Breast epithelium (tissue), 4 donors: ENCODE measurements around the gene ZBTB43. TPM values are rescaled to one million over a fixed set of nuclear protein-coding genes. Genes with fewer than 3 reads are reported as not detected.

Experiments used
- DNase-seq, 2 donors: peaks; one replicate each; pipeline ENCODE4 v3.0.0-alpha.2; 2019; ENCODE audit warnings: low spot score in 2 of 2
- H3K27ac ChIP-seq, 2 donors: fragments of 200-600 bp; sonication (generic) in 1 of 2; one replicate each; pipeline ENCODE4 v1.5.1; 2016 to 2019; ENCODE audit warnings: mild to moderate bottlenecking in 1 of 2
- H3K27me3 ChIP-seq, 2 donors: fragments of 200-600 bp; sonication (generic) in 1 of 2; one replicate each; pipeline versions ENCODE4 v1.5.1 to v1.6.0; 2017 to 2019; ENCODE audit warnings: control low read depth in 1 of 2, mild to moderate bottlenecking in 1 of 2
- H3K36me3 ChIP-seq: fragments of 200-600 bp; one replicate; pipeline ENCODE4 v1.5.1; 2019
- H3K4me1 ChIP-seq, 2 donors: fragments of 200-600 bp; sonication (generic); one replicate each; pipeline ENCODE4 v1.5.1; 2016 to 2019; ENCODE audit warnings: control low read depth in 1 of 2
- H3K4me3 ChIP-seq, 3 donors: fragments of 200-600 bp; sonication (generic); 1 replicate in 2 of 3; 2 replicates in 1 of 3; pipeline ENCODE4 v1.5.1; 2016 to 2019; ENCODE audit warnings: mild to moderate bottlenecking in 3 of 3, moderate library complexity in 2 of 3
- H3K9me3 ChIP-seq, 2 donors: fragments of 200-600 bp; sonication (generic) in 1 of 2; one replicate each; pipeline ENCODE4 v1.5.1; 2016 to 2019; ENCODE audit warnings: control low read depth in 1 of 2
- CTCF ChIP-seq, 3 donors: fragments of 450-650 bp; IDR thresholded peaks; one replicate each; pipeline ENCODE4 v1.5.1; 2016 to 2017; ENCODE audit warnings: antibody characterized with exemption in 3 of 3, mild to moderate bottlenecking in 3 of 3, moderate library complexity in 3 of 3
- POLR2A ChIP-seq: fragments of 450-650 bp; IDR thresholded peaks from one replicate; pipeline ENCODE4 v1.6.1; 2016; ENCODE audit warnings: antibody characterized with exemption, mild to moderate bottlenecking, moderate library complexity
- POLR2AphosphoS5 ChIP-seq, 3 donors: sonication (generic); formaldehyde crosslinking; IDR thresholded peaks; one replicate each; pipeline ENCODE4 v1.6.1; 2017; ENCODE audit warnings: antibody characterized with exemption in 3 of 3
- intact Hi-C: fragments of 100-400 bp; cut with DNase I; formaldehyde crosslinking; loops from one replicate; pipeline ENCODE4 v1.15.1; 2023; ENCODE audit warnings: low total_unique reads
- total RNA-seq, 3 donors: library from RNA; depleted of rRNA; stranded (reverse); fragments of >200 nt; gene quantifications; one replicate each; pipeline ENCODE4 v1.1.0, GENCODE V29; 2016

Gene ZBTB43
- total RNA-seq, 3 donors from 2014 or later: 10.9 to 20.6 (median 13.1) TPM

DNA sequence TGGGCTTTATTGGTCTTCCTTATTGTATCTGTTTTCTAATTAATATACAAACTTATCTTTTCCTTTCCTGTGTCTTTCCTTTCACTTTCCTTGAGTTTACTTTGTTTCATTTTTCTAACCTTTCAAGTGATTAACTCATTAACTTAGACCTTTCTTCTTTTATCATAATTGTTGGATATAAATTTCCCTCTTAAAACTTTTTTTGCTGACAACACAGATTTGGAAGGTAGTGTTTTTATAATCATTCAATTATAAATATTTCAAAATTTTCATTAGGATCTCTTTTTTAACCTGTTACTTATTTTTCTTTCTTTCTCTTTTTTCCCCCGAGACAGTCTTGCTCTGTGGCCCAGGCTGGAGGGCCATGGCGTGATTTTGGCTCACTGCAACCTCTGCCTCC is 6.9 kb upstream of the ZBTB43 start:
- no peak for TF ChIP-seq CTCF (IDR thresholded peaks at IDR 0.05)
- no peak for TF ChIP-seq POLR2AphosphoS5 (IDR thresholded peaks at IDR 0.05)
- TF ChIP-seq POLR2A: no peak
- Histone ChIP-seq H3K27ac (no peak overlapping the region), H3K4me1 (no peaks in the 10 kb centered on the region), H3K9me3 (peaks cover 0 to 5% of the 10 kb centered on the region in 2 donors), H3K4me3 (no peak overlapping the region), H3K27me3 (no peaks in the 10 kb centered on the region), H3K36me3 (no peaks in the 10 kb centered on the region)
- intact Hi-C loops: no loop called here
- no peak for DNase-seq

DNA sequence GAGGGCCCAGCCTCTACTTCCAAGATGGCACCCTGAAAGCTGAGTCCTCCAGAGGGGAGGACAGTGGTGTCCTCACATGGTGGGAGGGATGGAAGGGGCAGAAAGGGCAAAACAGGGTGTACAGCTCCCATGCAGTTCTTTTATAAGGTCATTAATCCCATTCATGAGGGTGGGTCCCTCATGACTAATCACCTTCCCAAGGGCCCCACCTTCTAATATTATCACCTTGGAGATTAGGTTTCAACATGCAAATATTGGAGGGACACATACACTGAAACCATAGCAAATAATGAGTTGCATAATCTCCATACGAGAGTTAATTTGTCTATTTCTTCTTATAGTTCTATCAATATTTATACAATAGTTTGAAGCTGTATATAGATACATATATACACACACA is 5.8 kb upstream of the ZBTB43 start:
- Histone ChIP-seq H3K9me3 (peaks cover 0 to 5% of the 10 kb centered on the region in 2 donors), H3K4me1 (no peaks in the 10 kb centered on the region), H3K27ac (no peak overlapping the region), H3K4me3 (no peak overlapping the region), H3K36me3 (no peaks in the 10 kb centered on the region), H3K27me3 (no peaks in the 10 kb centered on the region)
- intact Hi-C loops: no loop called here
- no peak for DNase-seq
- no peak for TF ChIP-seq CTCF (IDR thresholded peaks at IDR 0.05)
- TF ChIP-seq POLR2AphosphoS5 (IDR thresholded peaks at IDR 0.05): no peak
- no peak for TF ChIP-seq POLR2A

DNA sequence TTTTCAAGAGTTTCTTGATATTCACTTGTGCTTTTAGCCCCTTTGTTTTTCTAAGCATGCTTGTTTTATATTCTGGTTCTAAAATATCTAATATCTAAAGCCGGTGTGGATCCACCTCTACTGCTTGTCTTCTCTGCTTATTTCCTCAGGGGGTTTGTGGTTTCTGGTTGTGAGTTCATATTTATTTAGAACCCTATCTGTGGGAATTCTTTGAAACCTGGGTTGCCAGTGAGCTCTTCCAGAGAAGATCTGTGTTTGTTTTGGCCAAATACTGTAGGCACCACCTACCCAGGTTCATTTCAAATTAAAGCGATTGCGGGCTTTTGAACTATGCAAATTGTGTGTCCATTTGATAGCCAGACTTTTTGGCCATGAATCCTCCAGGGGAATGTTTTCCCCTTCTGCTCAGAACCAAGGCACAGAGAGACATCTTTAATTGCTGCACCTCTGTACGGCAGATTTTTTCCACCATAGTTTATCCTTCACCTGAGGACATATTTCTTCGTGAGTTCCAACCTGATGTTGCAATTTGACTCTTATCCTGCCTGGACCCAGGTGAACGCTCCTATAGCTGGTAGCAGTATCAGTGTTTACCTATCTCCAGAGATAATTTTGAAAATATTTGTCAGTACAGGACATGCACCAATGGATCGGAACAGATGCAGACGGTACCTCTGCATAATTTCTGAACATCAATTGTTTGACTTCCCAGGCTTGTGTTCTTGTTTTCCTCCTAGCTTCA is 2.4 kb upstream of the ZBTB43 start:
- Histone ChIP-seq H3K9me3 (no peaks in the 10 kb centered on the region), H3K4me3 (no peak overlapping the region), H3K4me1 (peaks cover 0 to 10% of the 10 kb centered on the region in 2 donors), H3K27me3 (no peaks in the 10 kb centered on the region), H3K27ac (peak overlapping the region in 1 of 2 donors; percentile 30), H3K36me3 (no peaks in the 10 kb centered on the region)
- intact Hi-C loops: no loop called here
- no peak for TF ChIP-seq POLR2A
- TF ChIP-seq POLR2AphosphoS5 (IDR thresholded peaks at IDR 0.05): no peak
- TF ChIP-seq CTCF (IDR thresholded peaks at IDR 0.05): no peak
- no peak for DNase-seq

DNA sequence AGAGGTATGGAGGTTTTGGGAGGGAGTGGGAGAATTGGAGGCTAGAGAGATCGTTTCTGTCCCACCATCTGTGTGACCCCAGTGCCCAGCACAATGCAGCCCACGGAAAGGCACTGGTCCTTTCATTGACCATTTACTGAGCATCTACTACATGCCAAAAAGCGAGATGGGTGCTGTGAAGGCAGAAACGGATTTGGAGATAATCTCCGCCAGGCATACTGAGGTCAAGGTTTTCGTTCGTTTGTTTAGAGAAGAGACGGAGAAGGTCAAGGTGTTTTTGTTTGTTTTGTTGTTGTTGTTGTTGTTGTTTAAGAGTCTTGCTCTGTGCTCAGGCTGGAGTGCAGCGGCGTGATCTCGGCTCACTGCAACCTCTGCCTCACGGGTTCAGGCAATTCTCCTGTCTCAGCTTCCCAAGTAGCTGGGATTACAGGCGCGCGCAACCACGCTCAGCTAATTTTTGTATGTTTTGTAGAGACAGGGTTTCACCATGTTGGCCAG is 593 bp upstream of the ZBTB43 start:
- no peak for DNase-seq
- Histone ChIP-seq H3K4me1 (peaks cover 0 to 10% of the 10 kb centered on the region in 2 donors), H3K27me3 (no peaks in the 10 kb centered on the region), H3K9me3 (no peaks in the 10 kb centered on the region), H3K4me3 (peak overlapping the region; percentile 64 to 96 (median 94)), H3K36me3 (no peaks in the 10 kb centered on the region), H3K27ac (peak overlapping the region; percentile 85 to 96)
- intact Hi-C loops: no loop called here
- TF ChIP-seq CTCF (IDR thresholded peaks at IDR 0.05) (no peak), POLR2A (no peak), POLR2AphosphoS5 (IDR thresholded peaks at IDR 0.05) (no peak)

- Histone ChIP-seq H3K9me3 (no peaks in the 10 kb centered on the region), H3K27me3 (no peaks in the 10 kb centered on the region), H3K27ac (peak overlapping the region; percentile 85 to 96), H3K4me1 (peaks cover 0 to 10% of the 10 kb centered on the region in 2 donors), H3K36me3 (no peaks in the 10 kb centered on the region), H3K4me3 (peak overlapping the region; percentile 64 to 96 (median 94))
- intact Hi-C loops: no loop called here
- no peak for TF ChIP-seq POLR2A
- TF ChIP-seq POLR2AphosphoS5 (IDR thresholded peaks at IDR 0.05): no peak
- TF ChIP-seq CTCF (IDR thresholded peaks at IDR 0.05): no peak
- DNase-seq: peak in 1 of 2 donors; percentile 59
Observed at GRCh38 chr9:126805554-126806262, 868 bp downstream of the ZBTB43 start.
